Measurements from ENCODE around the gene RALGAPA2.

- no peak for TF ChIP-seq POLR2A (IDR thresholded peaks at IDR 0.05)
- TF ChIP-seq POLR2AphosphoS5 (IDR thresholded peaks at IDR 0.05) = no peak
- no peak for TF ChIP-seq CTCF (IDR thresholded peaks at IDR 0.05)
- no peak for TF ChIP-seq EP300 (IDR thresholded peaks at IDR 0.05)
Measured at GRCh38 chr20:20635006-20635405, 77.4 kb downstream of the RALGAPA2 start.
